ENCODE results near the gene LMTK3. TPM values are rescaled to one million over a fixed set of nuclear protein-coding genes. Genes with fewer than 3 reads are reported as not detected.

LMTK3 gene
- total RNA-seq, 2 donors from 2014 or later, result 4.2 to 9.6 TPM

DNA sequence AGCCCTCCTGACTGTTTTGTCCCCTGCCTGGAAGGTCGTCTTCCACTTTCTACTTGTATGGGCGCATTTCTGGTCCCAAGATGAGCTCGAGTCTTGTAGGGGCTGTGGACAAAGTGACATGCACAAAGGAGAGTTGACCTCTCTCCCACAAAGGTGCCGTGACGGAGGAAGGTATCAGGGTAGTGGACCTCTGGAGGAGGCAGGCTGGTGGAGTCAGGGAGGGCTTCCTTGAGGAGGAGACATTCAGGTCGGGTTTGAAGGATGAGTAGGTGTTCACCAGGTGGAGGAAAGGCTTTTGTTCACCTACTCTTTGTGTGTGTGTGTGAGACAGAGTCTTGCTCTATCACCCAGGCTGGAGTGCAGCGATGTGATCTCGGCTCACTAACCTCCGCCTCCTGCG is 40.8 kb downstream of the LMTK3 start:
- Histone ChIP-seq H3K36me3 (replicated peaks in 1 of 2; ENCODE audit: insufficient read depth in 1 of 2, low read depth in 2 of 2) (peaks cover 8 to 21% of the 10 kb centered on the region in 2 donors), H3K4me3 (no peak overlapping the region), H3K27ac (no peak overlapping the region), H3K9me3 (no peaks in the 10 kb centered on the region), H3K27me3 (no peaks in the 10 kb centered on the region), H3K4me1 (peaks cover 25% of the 10 kb centered on the region)
- WGBS, 2 donors, result 87 to 92% methylated on average over 9 to 10 of the region's 10 CpGs
- ATAC-seq (no peak), DNase-seq (no peak)
- intact Hi-C loops (cut with DNase I), result no loop called here
- no peak for TF ChIP-seq POLR2A (IDR thresholded peaks at IDR 0.05)
- TF ChIP-seq, protein P1, sequence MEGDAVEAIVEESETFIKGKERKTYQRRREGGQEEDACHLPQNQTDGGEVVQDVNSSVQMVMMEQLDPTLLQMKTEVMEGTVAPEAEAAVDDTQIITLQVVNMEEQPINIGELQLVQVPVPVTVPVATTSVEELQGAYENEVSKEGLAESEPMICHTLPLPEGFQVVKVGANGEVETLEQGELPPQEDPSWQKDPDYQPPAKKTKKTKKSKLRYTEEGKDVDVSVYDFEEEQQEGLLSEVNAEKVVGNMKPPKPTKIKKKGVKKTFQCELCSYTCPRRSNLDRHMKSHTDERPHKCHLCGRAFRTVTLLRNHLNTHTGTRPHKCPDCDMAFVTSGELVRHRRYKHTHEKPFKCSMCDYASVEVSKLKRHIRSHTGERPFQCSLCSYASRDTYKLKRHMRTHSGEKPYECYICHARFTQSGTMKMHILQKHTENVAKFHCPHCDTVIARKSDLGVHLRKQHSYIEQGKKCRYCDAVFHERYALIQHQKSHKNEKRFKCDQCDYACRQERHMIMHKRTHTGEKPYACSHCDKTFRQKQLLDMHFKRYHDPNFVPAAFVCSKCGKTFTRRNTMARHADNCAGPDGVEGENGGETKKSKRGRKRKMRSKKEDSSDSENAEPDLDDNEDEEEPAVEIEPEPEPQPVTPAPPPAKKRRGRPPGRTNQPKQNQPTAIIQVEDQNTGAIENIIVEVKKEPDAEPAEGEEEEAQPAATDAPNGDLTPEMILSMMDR (IDR thresholded peaks at IDR 0.05), result no peak

DNA sequence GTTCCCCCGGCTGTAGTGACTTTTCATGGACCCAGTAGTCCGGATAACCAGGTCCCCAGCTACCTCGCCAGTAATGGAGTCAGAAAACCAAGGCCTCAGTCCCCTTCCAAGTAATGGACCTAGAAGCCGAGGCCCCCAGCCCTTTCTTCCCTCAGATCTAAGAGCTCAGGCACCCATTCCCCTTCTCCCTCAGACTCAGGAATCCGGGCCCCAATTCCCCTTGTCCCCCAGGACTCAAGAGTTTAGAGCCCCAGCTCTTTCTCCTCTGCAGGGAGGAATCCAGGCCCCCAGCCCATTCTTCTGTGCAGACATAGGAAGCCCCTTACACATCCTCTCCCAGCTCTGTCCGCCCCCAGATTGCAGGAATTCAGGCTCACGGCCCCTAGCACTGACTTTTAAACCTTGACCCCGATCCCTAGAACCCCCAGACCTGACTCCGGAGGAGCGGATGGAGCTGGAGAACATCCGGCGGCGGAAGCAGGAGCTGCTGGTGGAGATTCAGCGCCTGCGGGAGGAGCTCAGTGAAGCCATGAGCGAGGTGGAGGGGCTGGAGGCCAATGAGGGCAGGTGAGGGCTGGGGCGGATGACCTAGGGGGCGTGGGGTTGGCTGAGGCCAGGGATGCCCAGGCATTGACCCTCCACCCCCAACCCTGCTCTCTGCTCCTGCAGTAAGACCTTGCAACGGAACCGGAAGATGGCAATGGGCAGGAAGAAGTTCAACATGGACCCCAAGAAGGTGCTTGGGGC is 41.5 kb downstream of the LMTK3 start:
- Histone ChIP-seq H3K27ac (peak overlapping the region; percentile 86 to 95 (median 92)), H3K9me3 (no peaks in the 10 kb centered on the region), H3K27me3 (no peaks in the 10 kb centered on the region), H3K4me1 (peaks cover 25% of the 10 kb centered on the region), H3K36me3 (replicated peaks in 1 of 2; ENCODE audit: insufficient read depth in 1 of 2, low read depth in 2 of 2) (peaks cover 2 to 19% of the 10 kb centered on the region in 2 donors), H3K4me3 (peak overlapping the region; percentile 52 to 91)
- ATAC-seq, result no peak
- WGBS, 2 donors, result 38 to 46% methylated on average over 9 to 20 of the region's 20 CpGs
- TF ChIP-seq, protein P1 (IDR thresholded peaks at IDR 0.05), result no peak
- no peak for TF ChIP-seq POLR2A (IDR thresholded peaks at IDR 0.05)
- DNase-seq, result no peak
- intact Hi-C loops (cut with DNase I), result no loop called here

DNA sequence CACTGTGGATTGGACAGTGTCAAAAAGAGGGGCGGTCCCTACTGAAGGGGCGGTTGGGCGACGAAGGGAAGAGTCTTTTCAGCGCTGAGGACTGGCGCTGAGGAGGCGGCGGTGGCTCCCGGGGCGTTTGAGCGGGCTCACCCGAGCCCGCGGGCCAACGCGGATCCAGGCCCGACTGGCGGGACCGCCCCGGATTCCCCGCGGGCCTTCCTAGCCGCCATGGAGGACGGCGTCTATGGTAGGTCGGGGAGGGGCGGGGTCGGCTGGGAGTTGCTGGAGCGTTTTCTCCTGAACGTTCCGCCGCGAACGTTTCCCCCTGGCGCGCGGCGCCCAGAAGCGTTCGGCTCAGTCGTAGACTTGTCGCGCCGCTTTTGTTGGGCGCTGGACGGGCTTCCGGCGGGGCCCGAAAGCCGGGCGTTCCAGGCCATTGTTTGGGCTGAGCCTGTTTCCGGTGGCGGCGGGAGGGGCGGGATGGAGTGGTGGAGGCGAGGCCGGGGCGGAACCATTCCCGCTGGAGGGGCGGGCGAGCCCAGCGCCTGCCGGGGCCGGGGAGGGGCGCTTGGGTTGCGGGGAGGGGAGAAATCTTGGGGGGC is 42.2 kb downstream of the LMTK3 start, which contains the start of gene CYTH2:
TSS of gene CYTH2 (plus strand) at position 81 of the 593 bp plus-strand sequence. CDS start at position 220, 139 bp downstream.
- DNase-seq (peak; percentile 81 to 83 (median 82)), ATAC-seq (peak; percentile 54)
- intact Hi-C loops (cut with DNase I), result no loop called here
- Histone ChIP-seq H3K27ac (peak within 1 kb of the TSS; percentile 86 to 95 (median 92)), H3K36me3 (replicated peaks in 1 of 2; ENCODE audit: insufficient read depth in 1 of 2, low read depth in 2 of 2) (peaks cover 0 to 14% of the 10 kb centered on the region in 2 donors), H3K4me3 (peak within 1 kb of the TSS; percentile 52 to 91), H3K27me3 (no peaks in the 10 kb centered on the region), H3K4me1 (peaks cover 25% of the 10 kb centered on the region), H3K9me3 (no peaks in the 10 kb centered on the region)
- TF ChIP-seq, protein P1 (IDR thresholded peaks at IDR 0.05), result peak in 2 of 7 experiments; percentile 1 to 4
- peak; percentile 88 to 95 (median 93) for TF ChIP-seq POLR2A (IDR thresholded peaks at IDR 0.05)
- 1% methylated on average over 65 of the region's 66 CpGs; no CpG with 5 or more reads in 1 of the 2 donors for WGBS, 2 donors

DNA sequence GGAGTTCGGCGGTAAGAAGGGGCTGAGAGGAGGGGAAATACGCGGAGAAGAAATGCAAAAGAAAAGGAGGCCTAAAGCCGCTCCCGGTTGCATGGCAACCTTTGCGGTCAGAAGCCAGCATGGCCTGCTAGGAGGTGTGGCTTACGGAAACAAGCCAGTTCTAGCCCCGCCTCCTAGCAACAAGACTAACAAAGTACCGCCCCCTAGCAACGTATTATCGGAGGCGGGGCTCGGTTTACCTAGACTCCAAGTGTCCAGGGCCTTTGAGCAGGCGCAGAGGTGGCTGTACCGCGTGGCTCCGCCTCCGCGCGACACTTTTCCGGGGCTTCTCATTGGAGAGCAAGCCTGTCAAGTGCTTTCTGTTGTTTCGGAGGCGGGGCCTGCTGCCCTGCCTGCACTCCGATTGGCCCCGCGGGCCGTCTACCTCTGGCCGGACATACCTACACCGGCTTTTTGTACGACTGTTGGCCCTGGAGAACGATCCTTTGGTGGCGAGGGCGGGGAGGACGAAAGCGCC is 42.8 kb downstream of the LMTK3 start:
- peak; percentile 94 for ATAC-seq
- no peaks in the 10 kb centered on the region for H3K9me3 ChIP-seq
- peaks cover 25% of the 10 kb centered on the region for H3K4me1 ChIP-seq
- peaks cover 0 to 14% of the 10 kb centered on the region in 2 donors for H3K36me3 ChIP-seq (replicated peaks in 1 of 2; ENCODE audit: insufficient read depth in 1 of 2, low read depth in 2 of 2)
- peak overlapping the region; percentile 86 to 95 (median 92) for H3K27ac ChIP-seq
- intact Hi-C loops (cut with DNase I), result no loop called here
- TF ChIP-seq, protein P1 (IDR thresholded peaks at IDR 0.05), result no peak
- TF ChIP-seq POLR2A (IDR thresholded peaks at IDR 0.05), result no peak
- no peaks in the 10 kb centered on the region for H3K27me3 ChIP-seq
- 0% methylated on average over 22 to 36 of the region's 36 CpGs for WGBS, 2 donors
- DNase-seq, result peak; percentile 100
- H3K4me3 ChIP-seq, result peak overlapping the region; percentile 52 to 91

Measured in body of pancreas (tissue), 4 donors.